A549 (cell line): ENCODE data around the gene ULK4. TPM values are rescaled to one million over a fixed set of nuclear protein-coding genes. Genes with fewer than 3 reads are reported as not detected.

Experiments
- ATAC-seq, 2 experiments: fragments of 200-7000 bp in 1 of 2; fragments of >200 bp in 1 of 2; cut with Nextera tagmentation in 1 of 2; cut with Tn5 transposase in 1 of 2; 3 replicates each; pipeline versions ENCODE4 v1.8.0 to v1.9.1; 2018 to 2020; ENCODE audit warnings: mild to moderate bottlenecking in 1 of 2, moderate library complexity in 1 of 2
- CTCF ChIA-PET: fragments of 300-600 bp; sonication (Branson Sonifier 250); formaldehyde crosslinking; extraction: SDS; loops from one replicate; lab custom pipeline; 2021; ENCODE audit warnings: antibody characterized with exemption, inconsistent platforms; lab: Yijun Ruan, JAX
- POLR2A ChIA-PET: fragments of 350-600 bp; formaldehyde crosslinking; extraction: SDS; loops from one replicate; lab custom pipeline; 2021; ENCODE audit warnings: antibody characterized with exemption, inconsistent platforms; lab: Yijun Ruan, JAX
- DNase-seq, 2 experiments: peaks; one replicate each; pipeline versions ENCODE4 v3.0.0 to v3.0.0-alpha.2; 2011 to 2016; ENCODE audit warnings: low read depth in 1 of 2, low spot score in 1 of 2
- FAIRE-seq: peaks from 2 replicates; lab custom pipeline; 2011; peaks lifted over from hg19 to GRCh38; lab: Jason Lieb, UNC
- H3K27ac ChIP-seq, 2 experiments: fragments of >200 bp; sonication (Bioruptor Twin); formaldehyde crosslinking; 3 replicates each; pipeline ENCODE4 v1.5.1; 2016 to 2017
- H3K4me1 ChIP-seq: fragments of >200 bp; sonication (Bioruptor Twin); formaldehyde crosslinking; 3 replicates; pipeline ENCODE4 v1.6.1; 2016
- H3K4me2 ChIP-seq: fragments of >200 bp; sonication (Bioruptor Twin); formaldehyde crosslinking; 3 replicates; pipeline ENCODE4 v1.6.1; 2016
- H3K4me3 ChIP-seq: fragments of >200 bp; sonication (Bioruptor Twin); formaldehyde crosslinking; 3 replicates; pipeline ENCODE4 v1.5.1; 2016
- H3K9me3 ChIP-seq: fragments of >200 bp; sonication (Bioruptor Twin); formaldehyde crosslinking; 3 replicates; pipeline ENCODE4 v1.6.1; 2016
- BCL3 ChIP-seq: fragments of >200 bp; sonication (Bioruptor Twin); formaldehyde crosslinking; IDR thresholded peaks from 3 replicates; pipeline ENCODE4 v1.6.1; 2016
- BHLHE40 ChIP-seq: IDR thresholded peaks from 2 replicates; pipeline ENCODE4 v1.6.1; 2012; ENCODE audit warnings: low read depth, low read length, inconsistent platforms
- CTCF ChIP-seq: fragments of >200 bp; sonication (Bioruptor Twin); formaldehyde crosslinking; IDR thresholded peaks from 3 replicates; pipeline ENCODE4 v1.5.1; 2016
- EHMT2 ChIP-seq: fragments of 200-600 bp; sonication (generic); IDR thresholded peaks from 2 replicates; pipeline ENCODE4 v1.6.1; 2016; ENCODE audit warnings: antibody characterized with exemption, low read depth, mild to moderate bottlenecking, moderate library complexity
- FOSB ChIP-seq: fragments of 250-450 bp; sonication (Bioruptor Pico); IDR thresholded peaks from 2 replicates; pipeline ENCODE4 v1.5.0; 2020; ENCODE audit warnings: mild to moderate bottlenecking, moderate library complexity
- FOSL2 ChIP-seq, 2 experiments: fragments of 450-650 bp in 1 of 2; fragments of >200 bp in 1 of 2; sonication (Bioruptor Twin) in 1 of 2; formaldehyde crosslinking; IDR thresholded peaks; 2 replicates each; pipeline versions ENCODE4 v1.5.0 to v1.6.1; 2016 to 2020; ENCODE audit warnings: mild to moderate bottlenecking in 1 of 2, moderate library complexity in 1 of 2
- HDAC2 ChIP-seq: fragments of 200-600 bp; sonication (generic); IDR thresholded peaks from 2 replicates; pipeline ENCODE4 v1.6.1; 2016
- HES2 ChIP-seq: fragments of >200 bp; sonication (Bioruptor Twin); formaldehyde crosslinking; IDR thresholded peaks from 2 replicates; pipeline ENCODE4 v1.6.1; 2016
- HEYL ChIP-seq: fragments of 250-450 bp; sonication (Bioruptor Pico); IDR thresholded peaks from 2 replicates; pipeline ENCODE4 v1.8.0; 2021; ENCODE audit warnings: mild to moderate bottlenecking, moderate library complexity
- HOXA7 ChIP-seq: fragments of 250-450 bp; sonication (Bioruptor Pico); IDR thresholded peaks from 2 replicates; pipeline ENCODE4 v1.5.0; 2020; ENCODE audit warnings: mild to moderate bottlenecking, moderate library complexity
- HOXB13 ChIP-seq: fragments of 250-450 bp; sonication (Bioruptor Pico); IDR thresholded peaks from 2 replicates; pipeline ENCODE4 v1.5.0; 2020; ENCODE audit warnings: low read depth, mild to moderate bottlenecking, moderate library complexity
- MAX ChIP-seq: IDR thresholded peaks from 2 replicates; pipeline ENCODE4 v1.6.1; 2012
- MAZ ChIP-seq: fragments of 150-350 bp; IDR thresholded peaks from 2 replicates; pipeline ENCODE4 v1.6.1; 2014; ENCODE audit warnings: antibody characterized with exemption, low read depth, low read length, borderline replicate concordance
- NPAS2 ChIP-seq: fragments of 250-450 bp; sonication (Bioruptor Pico); IDR thresholded peaks from 2 replicates; pipeline ENCODE4 v1.8.0; 2022; ENCODE audit warnings: mild to moderate bottlenecking, moderate library complexity, borderline replicate concordance
- POLR2A ChIP-seq: IDR thresholded peaks from 2 replicates; pipeline ENCODE4 v1.6.1; 2012; ENCODE audit warnings: mild to moderate bottlenecking, low read length
- POLR2AphosphoS2 ChIP-seq: conservative IDR thresholded peaks from 2 replicates; pipeline ENCODE4 v1.6.1; 2012; ENCODE audit warnings: low read length, improper control_type of control experiment, inconsistent platforms
- RAD21 ChIP-seq, 2 experiments: fragments of >200 bp in 1 of 2; sonication (Bioruptor Twin) in 1 of 2; formaldehyde crosslinking in 1 of 2; IDR thresholded peaks in 1 of 2; conservative IDR thresholded peaks in 1 of 2; 2 replicates in 1 of 2; 3 replicates in 1 of 2; pipeline ENCODE4 v1.6.1; 2012 to 2018; ENCODE audit warnings: inconsistent platforms in 1 of 2
- RARB ChIP-seq: fragments of 250-450 bp; sonication (Bioruptor Pico); IDR thresholded peaks from 2 replicates; pipeline ENCODE4 v1.8.0; 2021; ENCODE audit warnings: mild to moderate bottlenecking, moderate library complexity
- RCOR1 ChIP-seq: fragments of 150-350 bp; IDR thresholded peaks from 2 replicates; pipeline ENCODE4 v1.6.1; 2014; ENCODE audit warnings: antibody characterized with exemption, low read length, low read depth
- SREBF2 ChIP-seq: fragments of 450-650 bp; IDR thresholded peaks from 2 replicates; pipeline ENCODE4 v1.6.1; 2014; ENCODE audit warnings: mild to moderate bottlenecking, moderate library complexity
- ZSCAN20 ChIP-seq: fragments of 250-450 bp; sonication (Bioruptor Pico); IDR thresholded peaks from 2 replicates; pipeline ENCODE4 v1.8.0; 2022; ENCODE audit warnings: mild to moderate bottlenecking, moderate library complexity
- WGBS: methylation state at CpG from one replicate; pipeline ENCODE4 v1.1.6; 2017; ENCODE audit errors: missing lambda C conversion rate; 5-methylcytosine and 5-hydroxymethylcytosine counted together
- polyA plus RNA-seq, 4 experiments: library from polyadenylated mRNA; depleted of rRNA in 3 of 4; stranded (reverse); fragments of >200 nt; fragmentation: RNase III in 1 of 4; extraction: RNeasy Plus Mini Kit Qiagen cat#74134 plus additional on column Dnase treatment in 1 of 4; gene quantifications; 2 replicates in 3 of 4; 3 replicates in 1 of 4; pipeline ENCODE4 v1.2.3, GENCODE V29; 2011 to 2017

The ULK4 gene
- polyA plus RNA-seq, 2 of the 4 experiments (the other 2 are of a cell fraction): 4.9 to 7.7 TPM

GRCh38 chr3:41212088-41212487, 749.8 kb downstream of the ULK4 start:
- H3K4me3 ChIP-seq: no peak overlapping the region
- DNase-seq (no peak), FAIRE-seq (no peak), ATAC-seq (no peak)
- CTCF ChIA-PET: no interaction called here
- peaks cover 49% of the 10 kb centered on the region for H3K4me1 ChIP-seq
- TF ChIP-seq BCL3: no peak
- TF ChIP-seq HOXA7 (CRISPR knock-in tag): no peak
- no peak for TF ChIP-seq NPAS2 (CRISPR knock-in tag)
- TF ChIP-seq POLR2AphosphoS2: no peak
- TF ChIP-seq MAX: no peak
- TF ChIP-seq ZSCAN20 (CRISPR knock-in tag): no peak
- no peak for TF ChIP-seq HES2
- TF ChIP-seq SREBF2: no peak
- no peak for TF ChIP-seq BHLHE40
- no peak for TF ChIP-seq EHMT2
- POLR2A ChIA-PET: no interaction called here
- H3K27ac ChIP-seq: no peak overlapping the region
- WGBS: 91% methylated on average over 2 of the region's 2 CpGs
- no peaks in the 10 kb centered on the region for H3K9me3 ChIP-seq
- H3K4me2 ChIP-seq: no peak overlapping the region

GRCh38 chr3:41210966-41211365, 750.9 kb downstream of the ULK4 start:
- POLR2A ChIA-PET: no interaction called here
- H3K4me2 ChIP-seq: no peak overlapping the region

GRCh38 chr3:41209646-41210045, 752.3 kb downstream of the ULK4 start:
- Histone ChIP-seq H3K4me1 (peaks cover 48% of the 10 kb centered on the region; the same call in 2 of the 3 replicates), H3K4me3 (no peak overlapping the region)
- WGBS: 87% methylated on average over 5 of the region's 5 CpGs
- no peak for FAIRE-seq
- no peak for DNase-seq
- POLR2A ChIA-PET: interaction anchor here (2.7 kb wide), 1 partner anchor 10 kb away, joined by 14 read pairs; the partner anchor contains the start of gene CTNNB1
- ATAC-seq: no peak
- no peak for TF ChIP-seq CTCF
- TF ChIP-seq FOSL2 (IDR thresholded peaks at IDR 0.05): no peak
- no peak for TF ChIP-seq FOSL2 (CRISPR knock-in tag; IDR thresholded peaks at IDR 0.05)
- TF ChIP-seq HDAC2: no peak
- TF ChIP-seq FOSB (CRISPR knock-in tag): no peak
- TF ChIP-seq HOXB13: no peak
- TF ChIP-seq EHMT2: no peak
- no peak for TF ChIP-seq RAD21 (conservative IDR thresholded peaks at IDR 0.05 in 1 of 2, IDR thresholded peaks at IDR 0.05 in 1 of 2)
- no peak for TF ChIP-seq ZSCAN20 (CRISPR knock-in tag)
- TF ChIP-seq HOXA7 (CRISPR knock-in tag): no peak
- no peak for TF ChIP-seq MAZ
- no peak for TF ChIP-seq HEYL (CRISPR knock-in tag)
- TF ChIP-seq RCOR1: no peak
- no peak for TF ChIP-seq RARB (CRISPR knock-in tag)
- TF ChIP-seq, all 56 proteins: peak for 0
- H3K27ac ChIP-seq: no peak overlapping the region
- H3K9me3 ChIP-seq: no peaks in the 10 kb centered on the region
- CTCF ChIA-PET: no interaction called here
- H3K4me2 ChIP-seq: no peak overlapping the region

More at GRCh38 chr3:41210966-41211365, 750.9 kb downstream of the ULK4 start:
- FAIRE-seq (no peak), DNase-seq (no peak), ATAC-seq (no peak)
- CTCF ChIA-PET: no interaction called here
- Histone ChIP-seq H3K4me3 (no peak overlapping the region), H3K9me3 (no peaks in the 10 kb centered on the region)
- 95% methylated on average over 5 of the region's 5 CpGs for whole genome bisulfite sequencing
- TF ChIP-seq POLR2A (no peak), FOSB (CRISPR knock-in tag) (no peak)
- TF ChIP-seq, all 56 proteins: peak for 0
- Histone ChIP-seq H3K27ac (no peak overlapping the region), H3K4me1 (peaks cover 46% of the 10 kb centered on the region)
